GM08714 (cell line): ENCODE results near the gene MOSPD3.
"Not testable (repeated sequence)": the region's sequence is repeated elsewhere in the genome, so short reads cannot be mapped to it uniquely, and the experiment has no call there.

Source experiments
- H3K4me3 ChIP-seq: fragments of 200-500 bp; sonication (Bioruptor generic); 2 replicates; pipeline ENCODE4 v1.5.1; 2014; ENCODE audit warnings: mild to moderate bottlenecking, low read length, inconsistent platforms
- ZNF274 ChIP-seq: IDR thresholded peaks from 2 replicates; pipeline ENCODE4 v1.6.1; 2012; ENCODE audit warnings: mild to moderate bottlenecking, low read depth, low read length

Gene MOSPD3, protein sequence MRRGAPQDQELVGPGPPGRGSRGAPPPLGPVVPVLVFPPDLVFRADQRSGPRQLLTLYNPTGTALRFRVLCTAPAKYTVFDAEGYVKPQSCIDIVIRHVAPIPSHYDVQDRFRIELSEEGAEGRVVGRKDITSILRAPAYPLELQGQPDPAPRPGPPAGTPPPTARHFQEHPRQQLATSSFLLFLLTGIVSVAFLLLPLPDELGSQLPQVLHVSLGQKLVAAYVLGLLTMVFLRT

GRCh38 chr7:100611983-100612729 lies at the start of gene MOSPD3:
Gene MOSPD3, plus strand, starts transcription at chr7:100612540. Its CDS starts 252 bp downstream, at chr7:100612792.
- no peak for TF ChIP-seq ZNF274
- peak within 1 kb of the TSS; percentile 75 for H3K4me3 ChIP-seq

- TF ChIP-seq ZNF274: no peak
- no peak overlapping the region for H3K4me3 ChIP-seq
These were observed 49.2 kb upstream of the MOSPD3 start for GRCh38 chr7:100563100-100563564.

DNA sequence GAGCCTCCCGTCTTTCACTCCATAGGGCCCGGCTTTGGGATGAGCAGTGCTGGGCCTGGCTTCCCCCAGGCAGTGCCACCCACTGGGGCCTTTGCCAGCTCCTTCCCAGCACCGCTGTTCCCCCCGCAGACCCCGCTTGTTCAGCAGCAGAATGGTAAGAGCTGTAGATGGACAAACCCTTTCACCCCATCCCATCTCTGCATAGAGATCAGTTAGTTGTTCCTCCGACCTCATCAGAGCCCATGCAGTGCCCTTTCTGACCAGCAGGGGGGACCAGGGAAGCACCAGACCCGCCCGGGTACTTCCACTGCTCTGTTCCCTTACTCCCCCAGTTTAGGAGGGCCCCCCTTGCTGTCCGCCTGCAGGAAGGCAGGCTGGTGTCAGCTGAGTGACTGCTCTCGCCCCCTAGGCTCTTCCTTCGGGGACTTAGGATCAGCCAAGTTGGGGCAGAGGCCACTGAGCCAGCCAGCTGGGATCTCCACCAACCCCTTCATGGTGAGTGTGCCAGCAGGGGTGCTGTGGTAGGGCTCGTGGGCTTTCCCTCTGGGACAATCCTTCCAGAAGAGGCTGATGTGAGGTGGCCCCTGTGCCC lies 48.4 kb upstream of the MOSPD3 start:
- no peak overlapping the region for H3K4me3 ChIP-seq

DNA sequence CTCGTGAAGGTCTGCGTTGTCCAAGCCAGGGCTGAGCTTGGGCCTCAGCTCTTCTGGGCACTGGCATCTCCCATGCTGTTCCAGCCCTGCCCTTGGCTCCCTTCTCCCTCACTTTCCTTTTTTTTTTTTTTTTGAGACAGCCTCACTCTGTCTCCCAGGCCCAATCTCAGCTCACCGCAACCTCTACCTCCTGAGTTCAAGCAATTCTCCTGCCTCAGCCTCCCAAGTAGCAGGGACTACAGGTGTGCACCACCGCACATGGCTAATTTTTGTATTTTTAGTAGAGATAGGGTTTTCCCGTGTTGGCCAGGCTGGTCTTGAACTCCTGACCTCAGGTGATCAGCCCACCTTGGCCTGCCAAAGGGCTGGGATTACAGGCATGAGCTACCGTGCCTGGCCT lies 47.9 kb upstream of the MOSPD3 start:
- not testable (repeated sequence) for H3K4me3 ChIP-seq

More for the DNA sequence above, 48.4 kb upstream of the MOSPD3 start:
- TF ChIP-seq ZNF274: no peak

- H3K4me3 ChIP-seq: no peak overlapping the region
- no peak for TF ChIP-seq ZNF274
These were observed 47.2 kb upstream of the MOSPD3 start for GRCh38 chr7:100565133-100565571.

DNA sequence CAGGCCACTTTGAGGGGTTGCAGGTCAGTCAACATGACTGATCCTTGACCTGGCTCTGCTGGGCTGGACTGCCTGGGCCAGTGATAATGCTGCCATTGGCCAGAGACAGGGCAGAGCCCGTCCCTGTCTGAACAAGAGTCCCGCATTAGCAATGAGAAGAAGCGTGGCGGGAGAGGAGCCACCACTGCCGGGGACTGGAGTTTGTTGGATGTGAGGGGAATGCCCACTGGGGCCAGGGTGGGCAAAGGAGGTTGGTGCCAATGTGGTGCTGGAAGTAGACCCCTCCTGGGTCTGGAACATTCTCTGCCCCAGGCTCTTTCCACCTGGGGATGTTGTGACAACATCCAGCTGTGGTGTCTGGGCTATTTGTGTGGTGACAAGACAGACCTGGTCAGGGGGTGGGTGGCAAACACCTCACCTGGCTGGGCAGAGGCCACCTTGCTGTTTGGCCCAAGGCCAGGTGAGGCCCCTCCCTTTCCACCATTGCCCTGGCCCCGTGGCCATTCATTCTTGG lies 46.3 kb upstream of the MOSPD3 start:
- no peak for TF ChIP-seq ZNF274
- H3K4me3 ChIP-seq: no peak overlapping the region

GRCh38 chr7:100567031-100567730 lies 45.2 kb upstream of the MOSPD3 start:
- TF ChIP-seq ZNF274: no peak
- H3K4me3 ChIP-seq: no peak overlapping the region

- no peak for TF ChIP-seq ZNF274
- no peak overlapping the region for H3K4me3 ChIP-seq
These were observed 44.6 kb upstream of the MOSPD3 start for GRCh38 chr7:100567751-100568175.

DNA sequence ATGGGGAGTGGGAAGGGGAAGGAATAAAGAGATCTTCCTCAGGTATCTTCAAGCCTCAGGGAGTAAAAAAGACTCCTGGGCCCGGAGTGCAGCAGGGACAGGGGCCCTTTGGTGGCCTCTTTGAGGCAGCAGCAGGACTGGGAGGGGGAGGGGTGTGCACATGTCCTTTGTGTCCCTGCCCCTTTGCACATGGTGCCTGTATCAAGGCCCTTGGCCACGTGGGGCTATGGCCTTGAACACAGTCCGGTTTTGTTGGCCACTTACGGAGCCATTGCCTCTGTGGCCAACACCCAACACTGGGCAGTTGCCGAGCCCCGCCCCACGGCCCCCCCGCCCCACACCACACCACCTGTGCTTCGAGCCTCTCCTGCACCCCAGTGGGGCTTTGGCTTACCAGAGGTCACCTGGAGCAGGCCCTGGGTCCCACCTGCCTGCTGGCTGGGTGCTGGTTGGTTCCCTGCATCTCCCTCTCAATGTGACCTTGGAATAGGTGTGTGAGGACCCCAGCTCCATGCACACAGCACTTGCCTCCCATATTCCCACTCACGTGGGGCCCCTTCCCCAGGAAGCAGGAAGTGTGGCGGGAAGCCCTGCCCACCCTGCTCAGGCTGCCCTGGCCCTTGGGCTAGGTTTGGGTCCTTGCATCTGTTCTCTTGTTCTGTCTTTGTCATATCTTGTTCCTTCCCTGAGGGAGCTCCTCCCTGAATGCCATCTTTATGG lies 44.0 kb upstream of the MOSPD3 start:
- no peak for TF ChIP-seq ZNF274
- H3K4me3 ChIP-seq: no peak overlapping the region

GRCh38 chr7:100568896-100569844 lies 43.2 kb upstream of the MOSPD3 start:
- no peak overlapping the region for H3K4me3 ChIP-seq
- no peak for TF ChIP-seq ZNF274

- TF ChIP-seq ZNF274: no peak
- no peak overlapping the region for H3K4me3 ChIP-seq
These were observed 41.1 kb upstream of the MOSPD3 start for GRCh38 chr7:100570954-100571828.

GRCh38 chr7:100571829-100572116 lies 40.6 kb upstream of the MOSPD3 start:
- no peak for TF ChIP-seq ZNF274
- H3K4me3 ChIP-seq: no peak overlapping the region
